H1 (cell line): ENCODE measurements around the gene RNU6-9. TPM values are rescaled to one million over a fixed set of nuclear protein-coding genes. Genes with fewer than 3 reads are reported as not detected.

ENCODE experiments used
- CBX5 ChIP-seq: fragments of 300-800, 300-1000 bp; sonication (generic); IDR thresholded peaks from 2 replicates; pipeline ENCODE4 v1.7.1; 2016; ENCODE audit warnings: antibody characterized with exemption, low read length, low read depth
- CBX8 ChIP-seq: fragments of 300-800, 300-1000 bp; sonication (generic); IDR thresholded peaks from 2 replicates; pipeline ENCODE4 v1.7.1; 2016; ENCODE audit warnings: low read depth, low read length, borderline replicate concordance
- CREB1 ChIP-seq: IDR thresholded peaks from 2 replicates; pipeline ENCODE4 v1.6.1; 2012; ENCODE audit warnings: inconsistent platforms
- CTBP2 ChIP-seq: IDR thresholded peaks from 2 replicates; pipeline ENCODE4 v1.7.0; 2011; ENCODE audit warnings: borderline replicate concordance, mild to moderate bottlenecking, moderate library complexity, mixed read lengths, low read length; ENCODE audit not compliant: insufficient read depth, insufficient read length
- MAFK ChIP-seq: IDR thresholded peaks from 2 replicates; pipeline ENCODE4 v1.6.1; 2012; ENCODE audit warnings: low read depth, mild to moderate bottlenecking, improper control_type of control experiment, low read length
- PHF8 ChIP-seq: fragments of 200-600 bp; sonication (generic); conservative IDR thresholded peaks from 2 replicates; pipeline ENCODE4 v1.7.1; 2012; ENCODE audit warnings: low read depth, mild to moderate bottlenecking, inconsistent platforms, low read length, moderate library complexity
- RBBP5 ChIP-seq: IDR thresholded peaks from 2 replicates; pipeline ENCODE4 v1.7.1; 2012; ENCODE audit warnings: low read depth, mild to moderate bottlenecking, inconsistent platforms, low read length, moderate library complexity, borderline replicate concordance
- SP1 ChIP-seq: IDR thresholded peaks from 2 replicates; pipeline ENCODE4 v1.6.1; 2011; ENCODE audit warnings: low read depth, low read length
- SP2 ChIP-seq: IDR thresholded peaks from 2 replicates; pipeline ENCODE4 v1.6.1; 2012; ENCODE audit warnings: mild to moderate bottlenecking, low read length, inconsistent platforms
- TAF1 ChIP-seq: IDR thresholded peaks from 2 replicates; pipeline ENCODE4 v1.6.1; 2011; ENCODE audit warnings: mild to moderate bottlenecking, low read depth, low read length
- TEAD4 ChIP-seq: IDR thresholded peaks from 2 replicates; pipeline ENCODE4 v1.6.1; 2012; ENCODE audit warnings: low read depth, low read length, inconsistent platforms, mixed read lengths
- polyA plus RNA-seq, 7 experiments: library from polyadenylated mRNA; depleted of rRNA in 3 of 7; stranded (reverse) in 5 of 7; unstranded in 2 of 7; fragments of >200 nt in 5 of 7; fragments of 200-250 nt in 2 of 7; gene quantifications; 1 replicate in 5 of 7; 2 replicates in 1 of 7; 4 replicates in 1 of 7; pipeline versions ENCODE4 v1.2.1 to v1.2.3, GENCODE V29; 2011 to 2013; ENCODE audit warnings: missing spikeins in 2 of 7, mixed read lengths in 2 of 7
- total RNA-seq: library from RNA; stranded (reverse); fragmentation: NEBNext Ultra II Directional; extraction: Animal tissue kit (Norgen Biotek cat#: 25700); gene quantifications from 2 replicates; pipeline ENCODE4 v1.2.1, GENCODE V29; 2021

The RNU6-9 gene
- total and polyA plus RNA-seq, 2 of the 8 experiments (the other 6 are each of a cell fraction or from before 2014, with no cell fraction given): not detected

DNA sequence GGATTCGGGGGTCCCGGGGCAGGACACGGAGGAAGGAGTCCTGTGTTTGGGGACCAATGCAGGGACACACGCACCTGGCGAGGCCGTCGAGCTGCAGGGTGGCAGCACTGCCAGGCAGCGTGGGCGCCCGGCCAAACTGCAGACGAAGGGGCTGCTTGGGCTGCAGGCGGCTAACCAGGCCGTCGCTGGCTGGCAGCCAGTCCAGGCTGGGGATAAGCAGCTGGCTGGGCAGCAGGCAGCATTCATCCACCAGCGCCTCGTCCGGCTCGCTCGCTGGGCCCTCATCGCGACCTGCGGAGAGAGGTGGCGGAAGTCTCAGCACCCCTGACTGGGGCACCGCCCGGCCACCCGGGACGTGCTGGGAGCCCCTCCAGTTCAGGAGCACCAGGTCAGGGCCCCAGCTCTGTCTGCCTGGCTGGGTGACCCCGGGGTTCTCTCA lies 22.3 kb upstream of the RNU6-9 start (continued):
- no peak for TF ChIP-seq CBX5
- no peak for TF ChIP-seq TAF1
- no peak for TF ChIP-seq PHF8
- TF ChIP-seq CBX8: no peak
- TF ChIP-seq CTBP2: no peak
- TF ChIP-seq SP1: no peak
- TF ChIP-seq RBBP5: no peak
- no peak for TF ChIP-seq TEAD4
- TF ChIP-seq CREB1: no peak
- TF ChIP-seq SP2: no peak
- TF ChIP-seq MAFK: no peak
